Astrocyte (in vitro differentiated cells and primary cell): ENCODE data around the gene ABCF2.

Experiments used
- EZH2 ChIP-seq: IDR thresholded peaks from 2 replicates; pipeline ENCODE4 v1.6.1; 2012; ENCODE audit warnings: mild to moderate bottlenecking, low read length, inconsistent platforms; ENCODE audit not compliant: insufficient read depth
- TF ChIP-seq, protein P1 (sequence below): IDR thresholded peaks from 2 replicates; pipeline ENCODE4 v1.5.1; 2011; ENCODE audit warnings: low read depth, mild to moderate bottlenecking, inconsistent platforms, low read length, moderate library complexity; ENCODE audit not compliant: insufficient read depth

- TF ChIP-seq, protein P1, sequence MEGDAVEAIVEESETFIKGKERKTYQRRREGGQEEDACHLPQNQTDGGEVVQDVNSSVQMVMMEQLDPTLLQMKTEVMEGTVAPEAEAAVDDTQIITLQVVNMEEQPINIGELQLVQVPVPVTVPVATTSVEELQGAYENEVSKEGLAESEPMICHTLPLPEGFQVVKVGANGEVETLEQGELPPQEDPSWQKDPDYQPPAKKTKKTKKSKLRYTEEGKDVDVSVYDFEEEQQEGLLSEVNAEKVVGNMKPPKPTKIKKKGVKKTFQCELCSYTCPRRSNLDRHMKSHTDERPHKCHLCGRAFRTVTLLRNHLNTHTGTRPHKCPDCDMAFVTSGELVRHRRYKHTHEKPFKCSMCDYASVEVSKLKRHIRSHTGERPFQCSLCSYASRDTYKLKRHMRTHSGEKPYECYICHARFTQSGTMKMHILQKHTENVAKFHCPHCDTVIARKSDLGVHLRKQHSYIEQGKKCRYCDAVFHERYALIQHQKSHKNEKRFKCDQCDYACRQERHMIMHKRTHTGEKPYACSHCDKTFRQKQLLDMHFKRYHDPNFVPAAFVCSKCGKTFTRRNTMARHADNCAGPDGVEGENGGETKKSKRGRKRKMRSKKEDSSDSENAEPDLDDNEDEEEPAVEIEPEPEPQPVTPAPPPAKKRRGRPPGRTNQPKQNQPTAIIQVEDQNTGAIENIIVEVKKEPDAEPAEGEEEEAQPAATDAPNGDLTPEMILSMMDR: no peak
- TF ChIP-seq EZH2: no peak
Observed at GRCh38 chr7:151186640-151187408, 40.2 kb downstream of the ABCF2 start, which contains the start of gene ASB10.
